ENCODE results near the gene HDAC9. TPM values are rescaled to one million over a fixed set of nuclear protein-coding genes. Genes with fewer than 3 reads are reported as not detected.

The HDAC9 gene
- total RNA-seq, 1 experiment from 2014 or later = 7.7 TPM

DNA sequence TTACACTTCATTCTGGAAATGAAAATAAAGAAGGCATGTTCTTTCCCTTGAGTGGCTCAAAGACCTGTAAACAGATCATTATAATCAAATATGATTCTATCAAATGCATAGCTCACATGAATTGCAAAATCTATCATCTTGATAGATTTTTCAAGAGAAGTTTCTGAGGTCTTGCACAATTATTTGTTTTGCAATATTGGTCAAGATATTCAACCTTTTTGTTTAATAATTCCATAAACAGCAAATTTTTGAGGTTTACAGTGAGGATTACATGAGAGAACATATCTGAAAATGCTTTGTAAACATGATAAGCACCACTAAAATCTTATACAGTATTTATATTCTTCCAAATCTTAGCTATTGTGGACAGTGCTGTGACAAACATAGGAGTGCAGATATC, 160.8 kb downstream of the HDAC9 start:
- H3K9me3 Mint-ChIP-seq = no peaks in the 10 kb centered on the region
- Histone ChIP-seq H4K5ac (ENCODE audit: insufficient read length, low read depth, low read length) (no peak overlapping the region), H4K20me1 (ENCODE audit: control insufficient read depth, insufficient read depth, insufficient read length) (no peaks in the 10 kb centered on the region), H4K8ac (replicated peaks; ENCODE audit: insufficient read length, low read depth, low read length) (no peak overlapping the region), H2BK120ac (ENCODE audit: low read depth, low read length, poor library complexity, severe bottlenecking) (no peak overlapping the region), H3K4ac (ENCODE audit: low read depth, low read length) (no peak overlapping the region), H3K56ac (ENCODE audit: insufficient read length, low read depth, low read length) (no peak overlapping the region), H3K79me1 (ENCODE audit: insufficient read depth, low read depth, low read length, poor library complexity, severe bottlenecking) (no peaks in the 10 kb centered on the region), H3K14ac (ENCODE audit: insufficient read depth, low read length) (no peak overlapping the region), H3K4me2 (ENCODE audit: insufficient read depth, insufficient read length, low read length) (no peak overlapping the region), H2AK5ac (ENCODE audit: insufficient read length, low read length) (no peak overlapping the region), H3K18ac (ENCODE audit: insufficient read length, low read depth, low read length) (no peak overlapping the region), H2BK5ac (ENCODE audit: insufficient read length, low read length) (no peak overlapping the region), H2AFZ (ENCODE audit: low read length) (no peak overlapping the region), H2BK20ac (ENCODE audit: low read depth, low read length, poor library complexity, severe bottlenecking) (no peak overlapping the region), H3K27ac (ENCODE audit: insufficient read length, low read depth, low read length) (no peak overlapping the region), H3K27me3 (ENCODE audit: insufficient read depth, low read length) (no peaks in the 10 kb centered on the region), H3K23ac (ENCODE audit: insufficient read length, low read depth, low read length) (no peak overlapping the region), H3K9me3 (ENCODE audit: control insufficient read depth, low read depth, low read length) (no peaks in the 10 kb centered on the region), H2BK15ac (ENCODE audit: low read depth, low read length) (no peak overlapping the region), H3K23me2 (ENCODE audit: insufficient read length, low read depth, low read length, poor library complexity, severe bottlenecking) (no peaks in the 10 kb centered on the region), H3K9ac (ENCODE audit: extremely low read depth, insufficient read length, low read length) (no peak overlapping the region), H4K91ac (ENCODE audit: insufficient read length, low read depth, low read length) (no peak overlapping the region), H3K4me1 (ENCODE audit: insufficient read depth, low read length) (no peaks in the 10 kb centered on the region), H2BK12ac (ENCODE audit: insufficient read length, low read depth, low read length) (no peak overlapping the region), H3K79me2 (ENCODE audit: insufficient read depth, low read length) (no peaks in the 10 kb centered on the region), H3T11ph (ENCODE audit: low read length) (no peak overlapping the region)
- DNase-seq = no peak
- H3K4me1 Mint-ChIP-seq = peaks cover 0 to 6% of the 10 kb centered on the region in 2 experiments; a peak in 1 of 4 replicates
- no peak overlapping the region for H3K4me3 Mint-ChIP-seq
- H3K27ac Mint-ChIP-seq = no peak overlapping the region
- TF ChIP-seq, protein P1, sequence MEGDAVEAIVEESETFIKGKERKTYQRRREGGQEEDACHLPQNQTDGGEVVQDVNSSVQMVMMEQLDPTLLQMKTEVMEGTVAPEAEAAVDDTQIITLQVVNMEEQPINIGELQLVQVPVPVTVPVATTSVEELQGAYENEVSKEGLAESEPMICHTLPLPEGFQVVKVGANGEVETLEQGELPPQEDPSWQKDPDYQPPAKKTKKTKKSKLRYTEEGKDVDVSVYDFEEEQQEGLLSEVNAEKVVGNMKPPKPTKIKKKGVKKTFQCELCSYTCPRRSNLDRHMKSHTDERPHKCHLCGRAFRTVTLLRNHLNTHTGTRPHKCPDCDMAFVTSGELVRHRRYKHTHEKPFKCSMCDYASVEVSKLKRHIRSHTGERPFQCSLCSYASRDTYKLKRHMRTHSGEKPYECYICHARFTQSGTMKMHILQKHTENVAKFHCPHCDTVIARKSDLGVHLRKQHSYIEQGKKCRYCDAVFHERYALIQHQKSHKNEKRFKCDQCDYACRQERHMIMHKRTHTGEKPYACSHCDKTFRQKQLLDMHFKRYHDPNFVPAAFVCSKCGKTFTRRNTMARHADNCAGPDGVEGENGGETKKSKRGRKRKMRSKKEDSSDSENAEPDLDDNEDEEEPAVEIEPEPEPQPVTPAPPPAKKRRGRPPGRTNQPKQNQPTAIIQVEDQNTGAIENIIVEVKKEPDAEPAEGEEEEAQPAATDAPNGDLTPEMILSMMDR (conservative IDR thresholded peaks at IDR 0.05) = no peak
- no peaks in the 10 kb centered on the region for H3K27me3 Mint-ChIP-seq (ENCODE audit: low read depth)
- H3K36me3 Mint-ChIP-seq (ENCODE audit: insufficient read depth in 1 of 3, low read depth in 3 of 3) = no peaks in the 10 kb centered on the region

Measured in H9 (cell line).